HL-60/S4 (cell line): ENCODE measurements around the gene PPL.

ENCODE experiments used
- in situ Hi-C: fragments of 300-500 bp; cut with MboI; formaldehyde crosslinking; loops from 2 replicates; pipeline ENCODE4 v1.14.3; 2022; ENCODE audit warnings: low sequenced_read_pairs

PPL gene

DNA sequence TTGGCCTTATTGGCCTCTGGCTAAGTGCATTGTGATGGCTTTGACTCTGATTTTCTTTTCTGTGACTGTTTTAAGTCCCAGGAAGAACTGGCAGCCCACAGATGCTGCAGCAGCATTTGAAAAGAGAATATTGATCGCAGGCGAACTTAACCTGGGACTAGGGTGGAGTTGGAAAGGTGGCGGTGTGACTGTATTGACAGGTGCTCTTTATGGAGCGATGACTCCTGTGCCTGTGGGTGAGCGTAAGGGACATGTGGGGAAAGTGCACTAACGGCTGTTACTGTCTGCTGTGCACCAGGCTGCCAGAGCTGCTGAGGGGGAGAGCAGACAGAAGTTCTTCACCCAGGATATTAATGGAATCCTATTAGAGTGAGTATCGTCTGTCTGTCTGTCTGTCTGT is 68.4 kb downstream of the PPL start:
- in situ Hi-C loops: no loop called here

DNA sequence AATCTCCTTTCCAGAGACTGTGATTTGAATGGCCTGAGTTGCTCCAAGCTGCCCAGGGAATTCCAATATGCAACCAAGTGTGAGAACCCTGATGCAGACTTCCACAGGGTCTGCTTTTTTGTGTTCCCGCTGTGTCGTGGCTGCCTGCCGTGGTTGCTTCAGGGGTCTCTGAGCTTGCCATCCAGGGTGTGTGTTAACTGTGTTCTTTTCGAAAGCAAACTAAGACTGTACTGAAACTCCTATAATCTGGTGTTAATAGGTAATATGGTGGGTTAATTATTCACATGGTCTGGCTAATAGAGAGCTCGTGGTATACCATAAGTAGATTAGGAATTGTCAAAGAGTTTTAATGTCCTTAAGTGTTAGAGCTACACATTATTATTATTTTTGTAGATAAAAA is 68.9 kb downstream of the PPL start:
- in situ Hi-C loops: no loop called here

DNA sequence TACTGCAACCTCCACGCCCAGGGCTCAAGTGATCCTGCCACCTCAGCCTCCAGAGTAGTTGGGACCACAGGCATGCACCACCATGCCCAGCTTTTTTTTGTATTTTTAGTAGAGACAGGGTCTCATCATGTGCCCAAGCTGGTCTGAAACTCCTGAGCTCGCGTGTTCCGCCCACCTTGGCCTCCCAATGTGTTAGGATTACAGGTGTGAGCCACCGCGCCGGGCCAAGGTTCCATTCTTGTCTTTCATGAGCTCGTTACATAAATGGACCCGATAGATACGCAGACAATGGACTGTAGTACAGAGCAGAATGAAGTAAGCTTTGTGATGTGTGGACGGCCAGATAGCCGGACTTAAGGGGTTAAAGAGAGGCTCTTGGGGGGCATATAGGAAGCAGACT is 70.4 kb downstream of the PPL start:
- in situ Hi-C loops: no loop called here

DNA sequence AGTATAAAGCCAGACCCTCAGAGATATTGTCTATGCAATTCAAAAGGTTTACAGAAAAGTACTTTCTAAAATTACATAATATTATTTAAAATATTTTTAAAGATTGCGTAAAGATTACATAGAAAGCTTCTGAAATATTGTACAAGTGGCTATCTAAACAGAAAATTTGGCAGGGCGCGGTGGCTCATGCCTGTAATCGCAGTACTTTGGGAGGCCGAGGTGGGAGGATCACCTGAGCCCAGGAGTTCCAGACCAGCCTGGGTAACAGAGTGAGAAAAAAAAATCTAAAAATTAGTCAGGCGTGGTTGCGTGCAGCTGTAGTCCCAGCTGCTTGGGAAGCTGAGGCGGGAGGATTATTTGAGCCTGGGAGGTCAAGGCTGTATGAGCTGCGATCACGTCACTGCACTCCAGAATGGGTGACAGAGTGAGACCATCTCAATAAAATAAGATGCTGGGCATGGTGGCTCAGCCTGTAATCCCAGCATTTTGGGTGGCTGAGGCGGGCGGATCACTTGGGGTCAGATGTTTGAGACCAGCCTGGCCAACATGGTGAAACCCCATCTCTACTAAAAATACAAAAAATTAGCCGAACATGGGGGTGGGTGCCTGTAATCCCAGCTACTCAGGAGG is 71.6 kb downstream of the PPL start:
- in situ Hi-C loops: no loop called here

DNA sequence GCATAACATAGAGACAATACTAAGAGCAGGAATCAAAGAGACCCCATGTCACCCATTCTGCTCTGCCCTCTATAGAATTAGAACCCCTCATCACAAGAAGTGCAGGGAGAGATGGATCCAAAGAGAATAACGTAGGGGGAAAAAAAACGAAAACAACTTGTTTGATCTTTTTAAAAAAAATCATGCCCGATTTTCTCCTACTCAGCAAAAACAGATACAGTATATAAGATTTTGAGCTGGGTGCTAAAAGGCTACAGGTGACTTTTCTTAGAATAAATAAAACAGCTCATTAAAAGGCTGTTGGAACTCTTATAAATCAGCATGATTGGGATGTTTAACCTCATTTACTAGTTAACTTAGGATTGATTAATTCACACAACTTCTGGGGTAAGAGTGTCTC is 72.2 kb downstream of the PPL start:
- in situ Hi-C loops: no loop called here

DNA sequence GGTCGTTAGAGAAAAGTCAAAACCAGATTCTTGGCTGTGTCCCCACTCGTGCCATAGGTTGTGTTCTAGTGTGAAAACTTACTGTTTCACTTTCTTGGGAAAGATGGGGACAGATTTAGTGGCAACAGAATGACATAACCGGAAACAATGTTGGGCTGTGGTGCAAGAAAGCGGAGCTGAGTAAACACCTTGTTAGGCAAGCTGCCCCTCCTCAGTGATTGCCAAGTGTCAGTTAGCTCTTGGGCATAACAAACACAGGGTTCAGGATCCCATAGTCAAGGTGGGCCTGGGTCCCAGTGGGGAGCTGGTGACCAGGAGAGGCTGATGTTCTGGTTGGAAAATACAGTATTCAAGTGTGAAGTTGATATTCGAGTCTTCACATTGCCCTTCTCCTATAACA is 74.3 kb downstream of the PPL start:
- in situ Hi-C loops: no loop called here

DNA sequence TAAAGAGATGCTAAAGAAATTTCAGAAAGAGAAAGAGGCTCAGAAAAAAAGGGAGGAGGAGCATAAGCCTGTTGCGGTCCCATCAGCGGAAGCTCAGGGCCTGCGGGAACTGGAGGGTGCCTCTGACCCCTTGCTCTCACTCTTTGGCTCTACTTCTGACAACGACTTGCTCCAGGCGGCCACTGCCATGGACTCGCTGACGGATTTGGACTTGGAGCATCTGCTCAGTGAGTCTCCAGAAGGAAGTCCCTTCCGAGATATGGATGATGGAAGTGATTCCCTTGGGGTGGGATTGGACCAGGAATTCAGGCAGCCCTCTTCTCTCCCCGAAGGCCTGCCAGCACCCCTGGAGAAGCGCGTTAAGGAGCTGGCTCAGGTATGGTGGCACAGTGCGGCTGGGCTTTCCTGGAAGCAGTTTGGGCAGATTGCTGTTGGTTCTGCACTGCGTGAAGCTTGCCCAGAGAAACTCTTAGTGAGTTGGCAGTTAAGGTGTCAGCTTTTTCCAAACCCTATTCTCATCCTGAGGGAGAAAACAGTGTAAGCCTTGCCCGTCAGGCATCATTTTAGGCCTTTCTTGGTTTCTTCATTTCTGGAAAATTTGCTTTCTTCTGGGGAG is 76.1 kb downstream of the PPL start:
- in situ Hi-C loops: no loop called here

DNA sequence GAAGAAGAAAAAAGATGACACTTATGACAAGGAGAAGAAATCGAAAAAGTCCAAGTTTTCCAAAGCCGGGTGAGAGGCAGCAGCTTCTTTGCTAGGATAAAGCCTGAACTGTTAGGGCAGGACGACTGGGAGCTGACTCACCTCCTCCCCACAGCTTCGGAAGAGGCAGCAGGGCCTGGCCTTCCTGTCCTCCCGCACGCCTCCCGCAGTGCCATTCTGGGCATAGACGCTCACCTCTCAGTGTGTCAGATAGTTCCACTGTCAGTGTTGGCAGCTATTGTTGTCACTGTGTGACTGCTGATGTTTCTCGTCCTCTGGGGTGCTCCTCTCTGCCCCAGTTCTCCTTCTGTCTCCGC is 77.1 kb downstream of the PPL start:
- in situ Hi-C loops: no loop called here

DNA sequence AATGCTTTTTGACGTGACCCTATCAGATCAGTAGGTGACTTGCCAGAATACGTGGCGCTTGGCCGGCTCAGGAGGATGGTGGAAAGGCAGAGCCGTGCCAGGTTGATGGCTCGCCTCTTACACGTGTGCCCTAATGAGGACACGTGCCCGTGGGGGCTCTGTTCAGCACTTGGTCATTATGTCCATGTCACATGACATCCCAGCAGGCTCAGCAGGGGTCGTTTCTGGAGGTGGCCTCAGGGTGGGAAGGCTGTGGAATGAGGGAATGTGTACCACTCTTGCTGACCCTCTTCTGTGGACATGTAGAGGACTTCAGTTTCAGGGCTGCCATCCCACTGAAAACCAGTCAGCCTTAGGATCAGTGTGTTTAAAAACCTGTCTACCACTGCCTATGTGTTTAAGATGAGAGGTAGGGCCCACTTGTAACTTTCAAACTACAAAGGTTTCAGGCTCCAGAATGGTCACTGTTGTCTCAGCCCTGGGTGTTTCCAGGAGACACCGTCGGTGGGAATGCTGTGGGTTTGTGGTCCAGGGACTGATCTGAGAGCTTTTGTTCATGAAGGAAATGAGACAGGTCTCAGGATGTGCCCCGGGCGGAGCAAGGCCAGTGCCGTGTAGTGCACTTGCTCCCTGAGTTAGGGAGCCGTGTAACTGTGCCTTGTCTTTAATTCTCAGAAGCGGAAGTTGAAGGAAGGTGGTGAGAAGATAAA is 77.6 kb downstream of the PPL start:
- in situ Hi-C loops: no loop called here

DNA sequence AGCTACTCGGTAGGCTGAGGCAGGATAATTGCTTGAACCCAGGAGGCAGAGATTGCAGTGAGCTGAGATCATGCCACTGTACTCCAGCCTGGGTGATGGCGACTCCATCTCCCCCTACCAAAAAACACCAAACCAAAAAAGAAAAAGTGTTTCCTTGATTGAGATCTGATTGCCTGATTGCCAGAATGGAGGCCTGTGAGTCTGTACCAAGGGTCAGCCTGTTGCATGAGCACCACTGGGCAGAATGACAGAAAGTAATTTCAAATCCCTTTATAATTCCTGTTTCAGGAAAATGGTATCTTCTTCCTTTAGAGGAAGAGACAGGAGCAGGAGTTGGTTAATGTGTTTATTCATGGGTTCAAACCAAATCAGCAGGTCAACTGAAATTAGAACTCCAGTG is 81.1 kb downstream of the PPL start:
- in situ Hi-C loops: no loop called here

DNA sequence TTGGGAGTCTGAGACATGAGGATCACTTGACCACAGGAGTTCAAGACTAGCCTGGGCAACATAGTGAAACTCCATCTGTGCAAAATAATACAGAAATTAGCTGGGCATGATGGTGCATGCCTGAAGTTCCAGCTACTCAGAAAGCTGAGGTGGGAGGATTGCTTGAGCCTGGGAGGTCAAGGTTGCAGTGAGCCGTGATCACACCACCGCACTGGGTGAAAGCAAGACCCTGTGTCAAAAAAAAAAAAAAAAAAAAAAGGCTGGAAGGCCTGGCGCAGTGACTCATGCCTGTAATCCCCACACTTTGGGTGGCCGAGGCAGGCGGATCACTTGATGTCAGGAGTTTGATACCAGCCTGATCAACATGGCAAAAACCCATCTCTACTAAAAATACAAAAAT is 81.6 kb downstream of the PPL start:
- in situ Hi-C loops: no loop called here

DNA sequence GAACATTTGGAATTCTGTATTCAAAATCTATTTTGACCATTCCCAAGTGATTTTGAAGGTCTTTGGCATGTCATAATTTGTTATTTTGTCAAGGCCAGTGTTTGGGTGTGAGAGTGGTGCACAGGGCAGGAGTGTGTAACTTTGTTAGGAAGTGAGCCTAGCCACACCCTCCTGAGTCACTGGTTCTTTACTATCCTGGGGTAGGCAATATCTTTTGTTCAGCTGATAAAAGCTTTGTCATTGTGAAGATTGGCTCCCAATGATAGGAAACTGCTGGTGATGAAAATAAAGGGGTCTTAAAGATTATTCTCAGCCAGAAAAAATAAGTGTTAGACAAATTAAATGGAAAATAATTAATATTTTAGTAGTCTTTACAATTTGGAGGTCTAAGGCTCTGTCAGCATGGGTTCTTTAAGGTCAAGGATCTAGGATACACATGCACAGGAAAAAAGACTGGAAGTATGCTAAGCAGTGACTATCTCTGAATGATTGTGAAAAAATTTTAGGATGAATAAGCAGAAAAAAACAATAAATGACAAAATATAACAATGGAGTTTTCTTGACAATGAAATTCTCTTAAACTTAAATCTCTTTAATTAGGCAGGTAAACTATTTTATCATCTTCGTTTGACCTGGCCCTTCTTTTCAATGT is 84.6 kb downstream of the PPL start:
- in situ Hi-C loops: no loop called here

DNA sequence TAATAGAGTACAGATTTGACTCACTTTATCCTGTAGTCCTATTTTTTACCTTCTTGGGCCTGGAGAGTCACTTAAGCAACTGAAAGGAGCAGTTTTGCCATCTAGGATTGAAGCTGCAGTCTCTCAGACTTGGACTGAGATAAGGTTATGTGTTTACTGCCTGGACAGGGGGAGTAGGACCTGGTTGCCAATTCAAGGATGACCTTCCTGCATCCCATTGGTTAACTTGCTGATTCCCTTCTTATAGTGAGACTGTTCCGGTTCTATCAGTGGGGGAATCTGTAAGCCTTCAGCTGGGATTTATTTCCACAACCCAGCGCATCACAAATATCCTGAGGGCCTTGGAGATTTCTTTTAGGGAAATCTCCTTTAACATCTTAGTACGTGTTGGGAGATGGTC is 86.7 kb downstream of the PPL start:
- in situ Hi-C loops: no loop called here

DNA sequence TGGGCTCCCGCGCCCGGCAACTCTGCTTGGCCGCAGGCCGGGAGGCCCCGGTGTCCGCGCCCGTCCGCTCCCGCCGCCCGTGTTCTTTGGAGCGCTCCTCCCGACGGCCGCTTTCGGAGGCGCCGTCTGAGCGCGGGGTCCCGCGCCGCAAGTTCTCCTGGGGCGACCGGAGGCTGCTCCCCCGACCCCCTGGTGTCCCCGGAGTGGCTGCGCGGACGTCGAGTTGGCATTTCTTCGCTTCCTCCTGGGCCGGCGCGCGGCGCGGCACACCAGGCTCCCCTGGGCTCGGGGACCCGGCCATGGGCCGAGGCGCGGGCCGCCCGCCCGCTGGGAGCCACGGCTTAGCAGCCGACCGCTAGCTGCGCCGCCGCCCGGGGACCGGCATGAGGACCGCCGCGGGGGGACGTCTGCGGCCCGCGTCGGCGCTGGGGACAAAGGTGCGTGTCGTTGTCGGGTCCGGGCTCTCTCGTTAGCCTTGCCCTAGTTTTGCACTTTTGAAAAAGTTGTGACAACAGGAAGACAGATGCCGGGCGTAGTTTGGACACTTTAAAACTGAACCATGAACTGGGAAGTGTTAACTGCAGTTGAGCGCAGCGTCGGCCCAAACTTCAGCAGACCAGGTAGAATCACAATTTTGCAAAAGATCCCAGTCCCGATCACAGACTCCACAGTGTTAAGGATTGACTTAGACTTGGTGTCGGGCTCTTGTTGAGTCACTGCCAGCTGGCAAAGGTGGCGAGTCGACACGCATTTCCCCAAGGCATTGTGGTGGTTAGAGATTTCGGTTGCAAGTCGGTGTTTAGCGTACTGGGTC is 89.0 kb downstream of the PPL start:
- in situ Hi-C loops: no loop called here

DNA sequence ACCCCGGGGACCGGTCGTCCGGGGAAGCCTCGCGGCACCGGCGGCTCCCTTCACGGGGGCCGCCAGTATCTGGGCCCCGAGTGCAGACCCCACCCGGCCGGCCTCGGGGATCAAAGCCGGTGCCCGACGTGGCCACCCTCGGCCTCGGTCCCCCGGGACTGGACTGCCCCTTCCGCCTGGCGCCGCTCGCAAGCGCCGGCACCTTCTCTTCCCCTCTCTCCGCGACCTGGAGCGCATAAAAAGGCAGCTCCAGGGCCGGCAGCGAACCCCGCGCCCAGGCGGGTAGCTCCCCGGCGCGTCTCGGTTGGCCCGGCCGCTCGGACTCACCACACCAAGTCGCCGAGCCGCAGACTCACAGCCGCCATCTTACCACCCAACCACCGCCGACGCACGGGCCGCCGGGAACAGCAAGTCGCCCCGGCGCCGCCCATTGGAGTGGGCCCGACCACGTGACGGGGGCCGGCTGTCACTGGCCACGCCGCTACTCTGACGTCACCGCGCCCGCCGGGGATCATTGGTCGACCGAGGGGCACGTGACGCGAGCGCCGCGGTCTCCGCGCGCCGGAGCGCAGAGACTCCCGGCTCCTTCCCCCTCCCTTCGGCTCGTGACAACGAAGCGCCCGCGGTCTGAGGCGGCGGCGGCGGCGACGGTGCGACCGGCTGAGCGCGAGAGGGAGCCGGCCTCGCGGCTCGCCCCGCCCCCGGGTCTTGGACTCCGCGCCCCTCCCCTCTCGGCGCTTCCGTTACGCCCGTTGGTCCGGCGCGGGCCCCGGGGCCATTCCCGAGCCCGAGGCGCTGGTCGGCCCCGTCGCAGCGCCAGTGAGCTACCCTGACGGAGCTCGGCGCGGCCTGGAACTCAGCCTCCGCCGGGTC is 89.8 kb downstream of the PPL start, which contains the start of the genes GLYR1 and UBN1:
Gene GLYR1 (minus strand): TSS at position 388 of the 873 bp plus-strand sequence. CDS start 23 bp downstream, at position 365.
Gene UBN1 (plus strand): TSS at position 581 of the 873 bp plus-strand sequence. CDS start 5,437 bp downstream, outside the sequence.
- in situ Hi-C loops: no loop called here

DNA sequence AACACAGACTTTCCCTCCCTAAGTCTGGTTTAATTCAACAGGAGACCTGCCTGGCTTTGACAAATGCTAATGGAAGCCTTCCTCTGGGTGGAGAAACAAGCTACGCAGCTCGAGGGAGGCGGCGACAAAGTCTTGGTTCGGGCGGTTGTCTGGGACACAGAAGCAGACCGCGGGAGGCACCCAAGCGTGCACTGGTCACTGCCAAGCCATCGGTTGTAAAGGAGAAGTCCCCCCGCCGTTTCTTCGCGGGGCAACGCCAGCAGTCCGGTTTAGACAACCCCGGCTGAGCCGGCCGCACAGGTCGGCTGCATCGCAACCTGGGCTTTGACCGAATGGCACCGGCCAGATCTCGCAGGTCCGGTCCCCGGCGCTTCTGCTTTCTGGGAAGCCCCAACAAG is 90.4 kb downstream of the PPL start:
- in situ Hi-C loops: no loop called here

DNA sequence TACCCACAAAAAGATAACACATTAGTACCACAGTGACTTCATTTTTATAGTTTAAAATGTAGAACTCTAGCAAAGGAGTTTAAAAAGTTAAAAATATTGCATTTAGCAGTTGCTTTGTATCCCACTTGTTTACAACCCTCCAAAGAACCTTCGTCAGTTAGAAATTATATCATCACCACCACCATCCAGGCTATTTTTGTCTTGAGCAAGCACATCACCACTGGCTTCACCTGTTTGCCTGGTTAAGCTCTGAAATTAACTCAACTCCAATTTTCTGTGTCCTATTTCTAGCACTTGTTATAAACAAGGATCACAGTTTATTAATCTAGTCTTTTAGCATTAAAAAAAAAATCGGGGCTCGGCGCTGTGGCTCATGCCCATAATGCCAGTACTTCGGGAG is 96.0 kb downstream of the PPL start:
- in situ Hi-C loops: no loop called here

DNA sequence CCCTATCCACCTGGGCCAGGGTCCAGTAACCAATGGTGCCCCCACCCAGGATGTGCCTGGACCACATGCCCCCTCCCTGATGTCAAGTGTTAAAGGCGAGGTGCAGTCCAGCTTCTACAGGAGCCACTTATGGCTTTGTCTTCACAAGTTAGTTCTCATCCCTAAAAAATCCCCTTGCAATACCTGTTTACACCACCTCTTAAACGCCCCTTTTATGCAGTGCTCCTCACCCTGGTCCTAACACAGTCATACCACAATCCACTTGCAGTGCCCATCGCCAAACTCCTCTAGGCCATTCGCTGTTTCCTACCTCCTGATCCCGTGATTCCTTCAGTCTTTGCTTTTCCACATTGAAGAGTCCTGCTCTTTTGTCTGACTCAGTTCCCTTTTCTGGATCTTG is 97.0 kb downstream of the PPL start:
- in situ Hi-C loops: no loop called here

DNA sequence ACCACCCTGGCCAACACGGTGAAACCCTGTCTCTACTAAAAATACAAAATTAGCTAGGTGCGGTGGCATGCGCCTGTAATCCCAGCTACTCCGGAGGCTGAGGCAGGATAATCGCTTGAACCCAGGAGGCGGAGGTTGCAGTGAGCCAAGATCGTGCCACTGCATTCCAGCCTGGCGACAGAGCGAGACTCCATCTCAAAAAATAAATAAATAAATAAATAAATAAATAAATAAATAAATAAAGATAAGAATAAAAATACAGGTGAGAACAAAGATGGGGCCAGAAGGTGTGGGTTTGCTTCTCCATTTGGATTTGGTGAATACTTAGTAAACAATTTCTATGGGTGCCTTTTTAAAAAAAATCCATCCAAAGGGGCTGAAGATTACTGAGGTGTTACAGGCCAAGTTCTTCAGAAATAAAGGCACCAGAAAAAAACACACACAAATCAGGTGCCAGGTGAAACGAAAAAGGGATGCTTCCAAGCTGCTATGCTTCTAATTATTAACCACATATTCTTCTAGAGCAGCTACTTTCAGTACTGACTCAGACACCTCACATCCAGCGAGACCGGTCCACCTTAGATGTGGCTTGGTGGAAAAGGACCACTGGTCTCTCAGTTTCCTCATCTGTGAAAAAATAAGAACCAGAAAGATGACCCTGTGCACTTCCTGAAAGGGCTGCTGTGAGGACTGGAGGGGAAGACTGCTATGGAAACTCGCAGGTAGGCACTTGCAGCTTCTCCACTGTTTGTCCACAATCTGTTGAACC is 99.0 kb downstream of the PPL start:
- in situ Hi-C loops: no loop called here
